ENCODE measurements around the gene CIBAR2.

CIBAR2 gene

DNA sequence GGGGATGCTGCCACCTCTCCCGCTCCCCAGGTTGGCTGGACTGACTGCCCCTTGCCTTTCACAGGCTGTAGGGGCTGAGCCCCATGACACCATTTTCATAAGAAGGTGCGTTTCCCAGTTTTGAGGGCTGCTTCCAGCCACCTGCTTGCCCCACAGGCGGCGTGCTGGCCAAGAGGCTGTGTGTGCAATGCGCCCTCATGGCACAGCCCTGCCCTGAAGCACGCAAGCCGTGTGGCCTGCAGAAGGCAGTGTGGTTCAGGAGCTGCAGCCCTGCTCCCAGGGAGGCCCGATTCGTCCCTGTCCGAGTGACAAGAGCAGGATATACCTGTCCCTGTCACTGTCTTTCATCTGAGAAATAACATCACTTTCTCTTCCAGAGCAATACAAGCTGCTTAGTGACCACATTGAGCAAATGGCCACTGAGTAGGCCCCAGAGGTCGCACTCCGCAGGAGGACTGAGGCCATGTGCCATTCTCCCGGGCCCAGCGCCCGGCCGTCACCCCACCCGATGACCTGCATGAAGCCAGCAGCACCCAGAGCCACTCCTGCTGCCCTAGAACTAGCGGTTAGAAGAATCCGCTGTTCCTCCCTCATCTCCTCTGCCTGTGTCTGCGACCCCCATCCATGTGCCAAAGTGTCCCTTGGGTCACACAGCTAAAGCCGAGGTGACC is 24.2 kb downstream of the CIBAR2 start:
- H3K4me3 Mint-ChIP-seq, result no peak overlapping the region
- H3K4me1 Mint-ChIP-seq, result peaks cover 14% of the 10 kb centered on the region
- no peaks in the 10 kb centered on the region for H3K9me3 Mint-ChIP-seq
- H3K27ac Mint-ChIP-seq (ENCODE audit: low read depth), result no peak overlapping the region
- DNase-seq (ENCODE audit: low spot score in 2 of 2) (no peak), ATAC-seq (replicated peaks; ENCODE audit: extremely low read depth, poor library complexity, severe bottlenecking) (no peak)
- H3K27me3 Mint-ChIP-seq, result no peaks in the 10 kb centered on the region
- H3K36me3 Mint-ChIP-seq (ENCODE audit: insufficient read depth), result peaks cover 2% of the 10 kb centered on the region

- DNase-seq (ENCODE audit: low spot score in 2 of 2) (peak; percentile 61 to 71), ATAC-seq (replicated peaks; ENCODE audit: extremely low read depth, poor library complexity, severe bottlenecking) (peak; percentile 84)
- Mint-ChIP-seq H3K4me1 (peaks cover 14% of the 10 kb centered on the region), H3K27me3 (no peaks in the 10 kb centered on the region), H3K36me3 (ENCODE audit: insufficient read depth) (peaks cover 2% of the 10 kb centered on the region), H3K27ac (ENCODE audit: low read depth) (peak overlapping the region; percentile 38), H3K4me3 (no peak overlapping the region), H3K9me3 (no peaks in the 10 kb centered on the region)
These were observed 25.7 kb downstream of the CIBAR2 start for GRCh38 chr16:85086347-85087291.

DNA sequence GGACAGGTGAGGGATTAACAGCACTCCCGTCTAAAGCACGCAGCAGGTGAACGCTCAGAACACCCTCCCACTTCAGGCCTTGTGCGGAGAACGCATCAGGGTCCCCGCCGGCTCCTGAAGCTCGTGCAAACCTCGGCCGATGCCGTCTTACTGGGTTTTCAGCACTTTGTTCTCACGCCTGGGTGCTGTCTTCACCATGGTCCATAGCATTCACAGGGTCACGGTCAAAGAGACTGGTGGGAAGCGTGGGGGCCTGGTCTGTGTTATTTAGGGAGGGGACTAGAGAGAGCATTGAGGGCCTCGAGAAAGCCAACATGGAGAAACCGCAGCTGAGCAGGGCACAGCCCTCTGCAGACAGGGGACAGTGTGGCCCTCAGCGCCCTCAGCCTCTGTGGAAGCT is 26.6 kb downstream of the CIBAR2 start:
- no peaks in the 10 kb centered on the region for H3K27me3 Mint-ChIP-seq
- H3K4me1 Mint-ChIP-seq, result peaks cover 14% of the 10 kb centered on the region
- ATAC-seq (replicated peaks; ENCODE audit: extremely low read depth, poor library complexity, severe bottlenecking) (no peak), DNase-seq (ENCODE audit: low spot score in 2 of 2) (no peak)
- peaks cover 4% of the 10 kb centered on the region for H3K36me3 Mint-ChIP-seq (ENCODE audit: insufficient read depth)
- no peak overlapping the region for H3K4me3 Mint-ChIP-seq
- H3K27ac Mint-ChIP-seq (ENCODE audit: low read depth), result no peak overlapping the region
- H3K9me3 Mint-ChIP-seq, result no peaks in the 10 kb centered on the region

DNA sequence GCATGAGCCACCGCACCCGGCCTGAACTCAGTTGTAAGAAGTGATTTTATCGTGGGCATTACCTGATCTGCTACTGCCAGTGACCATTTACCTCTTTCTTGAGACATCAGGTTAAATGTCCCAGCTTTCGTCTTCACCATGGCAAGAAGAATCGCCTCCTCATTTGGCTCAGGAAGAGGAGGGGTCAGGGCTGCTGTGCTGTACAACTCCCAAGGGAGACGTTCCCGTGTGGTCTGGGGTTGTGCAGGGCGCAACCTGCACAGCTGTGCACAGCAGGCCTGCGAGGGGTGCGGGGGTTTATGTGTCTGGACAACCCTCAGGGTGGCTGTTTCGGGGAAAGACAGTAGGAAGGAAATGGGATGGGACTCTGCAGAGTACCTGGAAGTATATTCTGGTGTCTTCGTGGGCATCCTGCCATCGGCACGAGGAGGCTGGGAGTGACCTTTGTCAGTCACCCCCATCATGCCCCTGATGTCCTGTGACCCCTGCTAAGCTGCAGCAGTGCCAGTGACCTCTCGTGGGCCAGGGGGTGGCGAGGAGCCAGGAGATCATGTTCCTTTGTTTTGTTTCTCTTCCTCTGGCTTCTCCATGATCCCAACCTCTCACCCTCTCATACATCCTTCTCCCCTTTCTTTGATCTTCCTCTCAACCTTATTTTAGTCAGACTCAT is 27.3 kb downstream of the CIBAR2 start:
- ATAC-seq (replicated peaks; ENCODE audit: extremely low read depth, poor library complexity, severe bottlenecking), result no peak
- H3K27ac Mint-ChIP-seq (ENCODE audit: low read depth), result no peak overlapping the region
- peaks cover 4% of the 10 kb centered on the region for H3K36me3 Mint-ChIP-seq (ENCODE audit: insufficient read depth)
- H3K9me3 Mint-ChIP-seq, result no peaks in the 10 kb centered on the region
- peaks cover 12% of the 10 kb centered on the region for H3K4me1 Mint-ChIP-seq
- H3K27me3 Mint-ChIP-seq, result no peaks in the 10 kb centered on the region
- H3K4me3 Mint-ChIP-seq, result no peak overlapping the region
- no peak for DNase-seq (ENCODE audit: low spot score in 2 of 2)

DNA sequence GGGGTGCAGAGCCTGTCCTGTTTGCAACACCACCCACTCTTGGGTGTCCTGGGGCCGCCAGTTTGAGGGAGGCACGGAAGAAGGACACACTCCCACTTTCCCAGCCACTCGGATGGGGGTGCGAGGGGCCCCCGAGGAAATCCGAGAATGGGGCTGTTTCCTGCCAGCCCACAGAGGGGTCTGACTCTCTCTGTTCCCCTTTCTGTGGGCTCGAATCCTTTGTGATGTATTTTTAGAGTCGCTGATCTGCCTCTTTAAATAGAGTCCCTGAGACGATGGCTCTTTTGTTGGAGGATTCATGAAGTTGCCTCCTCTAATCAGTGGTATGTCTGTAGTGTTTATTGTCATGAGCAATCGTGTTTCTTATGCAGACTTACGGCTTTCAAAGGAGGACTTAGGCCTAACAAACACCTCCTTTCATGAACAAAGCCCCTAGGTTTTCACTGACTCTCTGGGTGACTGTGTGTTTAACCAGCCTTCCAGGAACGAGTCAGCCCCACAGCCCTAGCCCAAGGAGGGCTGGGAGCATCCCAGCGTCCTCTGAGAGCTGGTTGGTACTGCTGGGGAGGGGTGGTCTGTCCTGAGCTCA is 29.1 kb downstream of the CIBAR2 start:
- DNase-seq (ENCODE audit: low spot score in 2 of 2) (no peak), ATAC-seq (replicated peaks; ENCODE audit: extremely low read depth, poor library complexity, severe bottlenecking) (no peak)
- H3K4me3 Mint-ChIP-seq, result no peak overlapping the region
- H3K4me1 Mint-ChIP-seq, result peaks cover 9% of the 10 kb centered on the region
- no peaks in the 10 kb centered on the region for H3K9me3 Mint-ChIP-seq
- H3K27me3 Mint-ChIP-seq, result no peaks in the 10 kb centered on the region
- H3K36me3 Mint-ChIP-seq (ENCODE audit: insufficient read depth), result peaks cover 5% of the 10 kb centered on the region
- peak overlapping the region; percentile 10 for H3K27ac Mint-ChIP-seq (ENCODE audit: low read depth)

GRCh38 chr16:85082173-85083050 is 29.9 kb downstream of the CIBAR2 start:
- ATAC-seq (replicated peaks; ENCODE audit: extremely low read depth, poor library complexity, severe bottlenecking) (no peak), DNase-seq (ENCODE audit: low spot score in 2 of 2) (no peak)
- H3K27me3 Mint-ChIP-seq, result no peaks in the 10 kb centered on the region
- H3K4me3 Mint-ChIP-seq, result no peak overlapping the region
- peaks cover 5% of the 10 kb centered on the region for H3K36me3 Mint-ChIP-seq (ENCODE audit: insufficient read depth)
- H3K27ac Mint-ChIP-seq (ENCODE audit: low read depth), result no peak overlapping the region
- H3K4me1 Mint-ChIP-seq, result peaks cover 9% of the 10 kb centered on the region
- no peaks in the 10 kb centered on the region for H3K9me3 Mint-ChIP-seq

DNA sequence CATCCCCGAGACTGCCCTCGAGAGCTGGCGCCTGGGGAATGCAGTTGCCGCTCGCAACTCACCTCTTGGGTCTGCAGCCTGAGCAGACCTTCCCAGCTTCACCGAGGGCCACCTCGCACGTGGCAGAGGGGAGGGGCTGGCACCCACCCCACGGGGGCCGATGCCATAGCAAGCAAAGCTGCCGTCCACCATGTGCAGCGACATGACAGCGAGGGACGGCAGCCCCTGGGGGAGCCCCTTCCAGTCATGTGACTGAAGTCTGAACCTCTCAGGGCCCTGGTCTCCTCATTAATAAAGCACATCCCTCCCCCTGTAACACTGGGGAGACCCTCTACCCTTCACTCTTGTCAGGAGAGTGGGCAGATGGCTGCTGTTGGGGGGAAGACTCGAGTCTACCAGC is 30.5 kb downstream of the CIBAR2 start:
- no peak for DNase-seq (ENCODE audit: low spot score in 2 of 2)
- Mint-ChIP-seq H3K27me3 (no peaks in the 10 kb centered on the region), H3K4me1 (peaks cover 4% of the 10 kb centered on the region), H3K36me3 (ENCODE audit: insufficient read depth) (peaks cover 5% of the 10 kb centered on the region), H3K4me3 (no peak overlapping the region), H3K9me3 (no peaks in the 10 kb centered on the region), H3K27ac (ENCODE audit: low read depth) (no peak overlapping the region)
- ATAC-seq (replicated peaks; ENCODE audit: extremely low read depth, poor library complexity, severe bottlenecking), result no peak

DNA sequence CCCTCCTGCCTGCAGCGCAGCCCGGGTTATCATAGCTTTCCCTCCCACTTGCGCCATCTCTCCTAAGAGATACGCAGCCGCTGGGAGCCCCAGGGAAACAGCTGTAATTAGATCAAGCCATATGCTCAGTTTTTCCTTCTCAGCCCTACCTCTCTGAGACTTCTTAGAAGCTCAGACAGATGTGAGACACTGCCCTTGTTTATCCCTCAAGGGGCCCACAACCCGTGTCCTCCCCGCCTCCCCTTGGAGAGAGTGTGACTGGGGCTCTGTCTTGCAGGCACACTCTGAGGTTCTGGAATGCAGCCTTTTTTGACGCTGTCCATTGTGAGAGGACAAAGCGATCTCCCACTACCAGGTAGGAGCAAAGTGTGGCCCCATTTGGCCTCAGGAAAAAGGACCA is 31.2 kb downstream of the CIBAR2 start:
- no peak overlapping the region for H3K4me3 Mint-ChIP-seq
- no peaks in the 10 kb centered on the region for H3K4me1 Mint-ChIP-seq
- no peaks in the 10 kb centered on the region for H3K9me3 Mint-ChIP-seq
- H3K27ac Mint-ChIP-seq (ENCODE audit: low read depth), result no peak overlapping the region
- ATAC-seq (replicated peaks; ENCODE audit: extremely low read depth, poor library complexity, severe bottlenecking) (no peak), DNase-seq (ENCODE audit: low spot score in 2 of 2) (no peak)
- peaks cover 5% of the 10 kb centered on the region for H3K36me3 Mint-ChIP-seq (ENCODE audit: insufficient read depth)
- H3K27me3 Mint-ChIP-seq, result no peaks in the 10 kb centered on the region

DNA sequence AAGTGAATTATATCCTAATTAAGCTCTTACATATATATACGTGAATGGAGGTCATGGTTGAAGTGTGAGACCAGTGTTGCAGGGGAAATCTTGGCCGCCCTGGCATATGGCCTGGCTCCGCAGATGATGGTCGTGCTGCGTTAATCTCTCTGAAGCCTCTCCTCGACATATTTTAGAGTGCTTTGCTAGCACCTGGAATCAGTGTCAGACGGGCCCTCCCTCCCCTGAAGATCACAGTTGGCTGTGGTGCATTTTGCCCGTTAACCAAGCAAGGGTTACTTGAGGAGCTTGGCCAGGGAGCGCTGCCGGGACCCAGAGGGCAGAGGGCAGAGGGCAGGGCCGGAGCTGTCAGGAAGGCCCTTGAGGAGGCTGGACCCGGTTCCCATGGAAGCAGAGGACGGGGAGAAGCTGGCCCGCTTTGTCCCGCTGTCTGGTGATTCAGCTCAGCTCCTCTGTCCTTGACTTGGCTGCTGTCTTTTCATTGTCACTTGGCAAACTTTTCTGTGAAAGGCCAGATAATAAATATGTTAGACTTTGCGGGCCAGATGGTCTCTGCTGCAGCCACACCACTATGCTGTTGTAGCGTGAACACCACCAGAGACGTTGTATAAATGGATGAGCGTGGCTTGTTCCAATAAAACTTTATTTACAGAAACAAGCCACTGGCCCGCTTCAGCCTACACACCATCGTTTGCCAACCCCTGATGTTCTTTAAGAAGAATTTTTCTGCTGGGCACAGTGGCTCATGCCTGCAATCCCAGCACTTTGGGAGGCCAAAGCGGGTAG is 32.3 kb downstream of the CIBAR2 start:
- no peak for ATAC-seq (replicated peaks; ENCODE audit: extremely low read depth, poor library complexity, severe bottlenecking)
- no peaks in the 10 kb centered on the region for H3K9me3 Mint-ChIP-seq
- H3K27ac Mint-ChIP-seq (ENCODE audit: low read depth), result no peak overlapping the region
- peaks cover 5% of the 10 kb centered on the region for H3K36me3 Mint-ChIP-seq (ENCODE audit: insufficient read depth)
- no peak for DNase-seq (ENCODE audit: low spot score in 2 of 2)
- H3K27me3 Mint-ChIP-seq, result no peaks in the 10 kb centered on the region
- H3K4me3 Mint-ChIP-seq, result no peak overlapping the region
- H3K4me1 Mint-ChIP-seq, result no peaks in the 10 kb centered on the region

- no peaks in the 10 kb centered on the region for H3K27me3 Mint-ChIP-seq
- H3K36me3 Mint-ChIP-seq (ENCODE audit: insufficient read depth), result peaks cover 5% of the 10 kb centered on the region
- no peak for ATAC-seq (replicated peaks; ENCODE audit: extremely low read depth, poor library complexity, severe bottlenecking)
- H3K4me3 Mint-ChIP-seq, result no peak overlapping the region
- no peaks in the 10 kb centered on the region for H3K9me3 Mint-ChIP-seq
- no peak for DNase-seq (ENCODE audit: low spot score in 2 of 2)
- no peaks in the 10 kb centered on the region for H3K4me1 Mint-ChIP-seq
- no peak overlapping the region for H3K27ac Mint-ChIP-seq (ENCODE audit: low read depth)
These were observed 33.3 kb downstream of the CIBAR2 start for GRCh38 chr16:85078952-85079351.

GRCh38 chr16:85078226-85078625 is 34.0 kb downstream of the CIBAR2 start:
- H3K4me1 Mint-ChIP-seq, result no peaks in the 10 kb centered on the region
- no peak overlapping the region for H3K4me3 Mint-ChIP-seq
- DNase-seq (ENCODE audit: low spot score in 2 of 2), result no peak
- H3K27me3 Mint-ChIP-seq, result no peaks in the 10 kb centered on the region
- ATAC-seq (replicated peaks; ENCODE audit: extremely low read depth, poor library complexity, severe bottlenecking), result no peak
- H3K36me3 Mint-ChIP-seq (ENCODE audit: insufficient read depth), result peaks cover 4% of the 10 kb centered on the region
- H3K27ac Mint-ChIP-seq (ENCODE audit: low read depth), result no peak overlapping the region
- H3K9me3 Mint-ChIP-seq, result no peaks in the 10 kb centered on the region
